ENCODE results near the gene XKR8. TPM values are rescaled to one million over a fixed set of nuclear protein-coding genes. Genes with fewer than 3 reads are reported as not detected.
"Not testable (repeated sequence)": the region's sequence is repeated elsewhere in the genome, so short reads cannot be mapped to it uniquely, and the experiment has no call there.

XKR8 gene
- total and polyA plus RNA-seq, 3 experiments from 2014 or later: 7.3 to 23.3 (median 8.9) TPM

GRCh38 chr1:27994060-27994459 is 34.3 kb downstream of the XKR8 start:
- Mint-ChIP-seq H3K27ac (peak overlapping the region in 7 of 8 donors; percentile 29 to 96 (median 77)), H3K27me3 (no peaks in the 10 kb centered on the region), H3K4me1 (peaks cover 29 to 33% (median 32%) of the 10 kb centered on the region in 3 donors), H3K9me3 (no peaks in the 10 kb centered on the region), H3K4me3 (no peak overlapping the region), H3K36me3 (peaks cover 10 to 63% (median 18%) of the 10 kb centered on the region in 3 donors)
- Histone ChIP-seq H3K27me3 (ENCODE audit: insufficient read depth, low read length, poor library complexity, severe bottlenecking) (no peaks in the 10 kb centered on the region), H3K36me3 (ENCODE audit: insufficient read depth, low read length) (peaks cover 15% of the 10 kb centered on the region), H3K4me1 (ENCODE audit: insufficient read depth, low read length) (peaks cover 25% of the 10 kb centered on the region), H3K9me3 (ENCODE audit: low read length) (no peaks in the 10 kb centered on the region), H3K27ac (ENCODE audit: low read depth, low read length) (no peak overlapping the region), H3K4me3 (ENCODE audit: low read length) (no peak overlapping the region)
- no peak for DNase-seq
- ChIA-PET CTCF (no interaction called here), POLR2A (no interaction called here)

- H3K9me3 ChIP-seq (ENCODE audit: low read length); H3K9me3 Mint-ChIP-seq; H3K4me3 Mint-ChIP-seq; H3K4me3 ChIP-seq (ENCODE audit: low read length); CTCF ChIA-PET; DNase-seq; H3K27ac ChIP-seq (ENCODE audit: low read depth, low read length); H3K27me3 ChIP-seq (ENCODE audit: insufficient read depth, low read length, poor library complexity, severe bottlenecking); POLR2A ChIA-PET; H3K27me3 Mint-ChIP-seq: not testable (repeated sequence)
- peaks cover 25% of the 10 kb centered on the region for H3K4me1 ChIP-seq (ENCODE audit: insufficient read depth, low read length)
- Mint-ChIP-seq H3K4me1 (peaks cover 29 to 33% (median 32%) of the 10 kb centered on the region in 3 donors), H3K36me3 (peaks cover 8 to 63% (median 21%) of the 10 kb centered on the region in 3 donors), H3K27ac (peak overlapping the region in 2 of 8 donors; percentile 29 to 51)
- peaks cover 13% of the 10 kb centered on the region for H3K36me3 ChIP-seq (ENCODE audit: insufficient read depth, low read length)
Observed at GRCh38 chr1:27994526-27994925, 34.8 kb downstream of the XKR8 start.

- Histone ChIP-seq H3K27me3 (ENCODE audit: insufficient read depth, low read length, poor library complexity, severe bottlenecking) (no peaks in the 10 kb centered on the region), H3K9me3 (ENCODE audit: low read length) (no peaks in the 10 kb centered on the region), H3K36me3 (ENCODE audit: insufficient read depth, low read length) (peaks cover 16% of the 10 kb centered on the region), H3K27ac (ENCODE audit: low read depth, low read length) (no peak overlapping the region), H3K4me3 (ENCODE audit: low read length) (no peak overlapping the region), H3K4me1 (ENCODE audit: insufficient read depth, low read length) (no peaks in the 10 kb centered on the region)
- CTCF ChIA-PET: no interaction called here
- POLR2A ChIA-PET: no interaction called here
- Mint-ChIP-seq H3K36me3 (peaks cover 0 to 57% (median 20%) of the 10 kb centered on the region in 3 donors), H3K4me3 (no peak overlapping the region), H3K9me3 (no peaks in the 10 kb centered on the region), H3K27me3 (no peaks in the 10 kb centered on the region), H3K27ac (peak overlapping the region in 1 of 8 donors; percentile 14), H3K4me1 (peaks cover 0 to 2% (median 1%) of the 10 kb centered on the region in 3 donors)
- no peak for DNase-seq
Observed at GRCh38 chr1:27999055-27999454, 39.3 kb downstream of the XKR8 start.

- H3K36me3 ChIP-seq (ENCODE audit: insufficient read depth, low read length): peaks cover 13% of the 10 kb centered on the region
- CTCF ChIA-PET: no interaction called here
- no peaks in the 10 kb centered on the region for H3K27me3 Mint-ChIP-seq
Observed at GRCh38 chr1:28002600-28002999, 42.8 kb downstream of the XKR8 start.

GRCh38 chr1:28003117-28003516 is 43.3 kb downstream of the XKR8 start:
- H3K9me3 Mint-ChIP-seq; H3K9me3 ChIP-seq (ENCODE audit: low read length); H3K4me1 Mint-ChIP-seq; H3K4me3 Mint-ChIP-seq; H3K4me3 ChIP-seq (ENCODE audit: low read length); CTCF ChIA-PET; POLR2A ChIA-PET; H3K27me3 Mint-ChIP-seq; DNase-seq; H3K4me1 ChIP-seq (ENCODE audit: insufficient read depth, low read length); H3K27ac ChIP-seq (ENCODE audit: low read depth, low read length); H3K36me3 ChIP-seq (ENCODE audit: insufficient read depth, low read length); H3K27me3 ChIP-seq (ENCODE audit: insufficient read depth, low read length, poor library complexity, severe bottlenecking): not testable (repeated sequence)
- peak overlapping the region in 1 of 8 donors; percentile 20 for H3K27ac Mint-ChIP-seq
- peaks cover 0 to 53% (median 13%) of the 10 kb centered on the region in 3 donors for H3K36me3 Mint-ChIP-seq

More at GRCh38 chr1:28002600-28002999, 42.8 kb downstream of the XKR8 start:
- Mint-ChIP-seq H3K36me3 (peaks cover 0 to 56% (median 16%) of the 10 kb centered on the region in 3 donors), H3K9me3 (no peaks in the 10 kb centered on the region), H3K27ac (no peak overlapping the region), H3K4me3 (no peak overlapping the region), H3K4me1 (no peaks in the 10 kb centered on the region)
- H3K4me3 ChIP-seq (ENCODE audit: low read length): no peak overlapping the region
- H3K9me3 ChIP-seq (ENCODE audit: low read length): no peaks in the 10 kb centered on the region
- H3K27ac ChIP-seq (ENCODE audit: low read depth, low read length): no peak overlapping the region
- H3K4me1 ChIP-seq (ENCODE audit: insufficient read depth, low read length): no peaks in the 10 kb centered on the region
- H3K27me3 ChIP-seq (ENCODE audit: insufficient read depth, low read length, poor library complexity, severe bottlenecking): no peaks in the 10 kb centered on the region
- no peak for DNase-seq
- POLR2A ChIA-PET: no interaction called here

GRCh38 chr1:28010969-28011368 is 51.2 kb downstream of the XKR8 start:
- H3K4me1 ChIP-seq (ENCODE audit: insufficient read depth, low read length): no peaks in the 10 kb centered on the region
- H3K9me3 ChIP-seq (ENCODE audit: low read length): no peaks in the 10 kb centered on the region
- no peak for DNase-seq
- no peak overlapping the region for H3K4me3 ChIP-seq (ENCODE audit: low read length)
- ChIA-PET CTCF (no interaction called here), POLR2A (no interaction called here)
- H3K27ac ChIP-seq (ENCODE audit: low read depth, low read length): no peak overlapping the region
- no peaks in the 10 kb centered on the region for H3K27me3 ChIP-seq (ENCODE audit: insufficient read depth, low read length, poor library complexity, severe bottlenecking)
- H3K4me1 Mint-ChIP-seq: no peaks in the 10 kb centered on the region
- H3K9me3 Mint-ChIP-seq: no peaks in the 10 kb centered on the region
- no peaks in the 10 kb centered on the region for H3K27me3 Mint-ChIP-seq
- H3K36me3 Mint-ChIP-seq: peaks cover 5 to 62% (median 22%) of the 10 kb centered on the region in 3 donors
- H3K36me3 ChIP-seq (ENCODE audit: insufficient read depth, low read length): peaks cover 22% of the 10 kb centered on the region
- peak overlapping the region in 3 of 8 donors; percentile 38 to 72 (median 52) for H3K27ac Mint-ChIP-seq
- no peak overlapping the region for H3K4me3 Mint-ChIP-seq

Other genes starting within 250 kb of the XKR8 start
- gene FAM76A, start 234.0 kb upstream of the XKR8 start, total RNA-seq: 10 to 100 TPM; 13.2 to 13.7 TPM
- 9.2 TPM for gene FAM76A, start 234.0 kb upstream of the XKR8 start, polyA plus RNA-seq
- gene STX12, start 186.8 kb upstream of the XKR8 start, total RNA-seq: 10 to 100 TPM; 21.3 to 23.4 TPM
- gene STX12, start 186.8 kb upstream of the XKR8 start, polyA plus RNA-seq: 18.8 TPM
- 10 to 100 TPM; 66.3 to 70.0 TPM for gene PPP1R8, start 129.2 kb upstream of the XKR8 start, total RNA-seq
- 37.5 TPM for gene PPP1R8, start 129.2 kb upstream of the XKR8 start, polyA plus RNA-seq
- 10 to 100 TPM; 12.4 to 15.6 TPM for gene THEMIS2, start 87.4 kb upstream of the XKR8 start, total RNA-seq
- gene THEMIS2, start 87.4 kb upstream of the XKR8 start, polyA plus RNA-seq: 63.3 TPM
- 100 to 1,000 TPM; 115 to 118 TPM for gene RPA2, start 45.4 kb upstream of the XKR8 start, total RNA-seq
- gene RPA2, start 45.4 kb upstream of the XKR8 start, polyA plus RNA-seq: 203 TPM
- gene SMPDL3B, start 25.0 kb upstream of the XKR8 start, total RNA-seq: under 1 TPM in 1 of 2 experiments, not detected in 1; 0.27 TPM
- gene SMPDL3B, start 25.0 kb upstream of the XKR8 start, polyA plus RNA-seq: not detected
- 10 to 100 TPM; 31.5 to 34.6 TPM for gene EYA3, start 128.6 kb downstream of the XKR8 start, total RNA-seq
- gene EYA3, start 128.6 kb downstream of the XKR8 start, polyA plus RNA-seq: 6.0 TPM
- under 1 TPM; 0.58 to 0.59 TPM for gene PTAFR, start 216.7 kb downstream of the XKR8 start, total RNA-seq
- 1.1 TPM for gene PTAFR, start 216.7 kb downstream of the XKR8 start, polyA plus RNA-seq

Measured in CD8-positive, alpha-beta memory T cell (primary cell).